Measurements from ENCODE around the gene CRTC1.

The CRTC1 gene

DNA sequence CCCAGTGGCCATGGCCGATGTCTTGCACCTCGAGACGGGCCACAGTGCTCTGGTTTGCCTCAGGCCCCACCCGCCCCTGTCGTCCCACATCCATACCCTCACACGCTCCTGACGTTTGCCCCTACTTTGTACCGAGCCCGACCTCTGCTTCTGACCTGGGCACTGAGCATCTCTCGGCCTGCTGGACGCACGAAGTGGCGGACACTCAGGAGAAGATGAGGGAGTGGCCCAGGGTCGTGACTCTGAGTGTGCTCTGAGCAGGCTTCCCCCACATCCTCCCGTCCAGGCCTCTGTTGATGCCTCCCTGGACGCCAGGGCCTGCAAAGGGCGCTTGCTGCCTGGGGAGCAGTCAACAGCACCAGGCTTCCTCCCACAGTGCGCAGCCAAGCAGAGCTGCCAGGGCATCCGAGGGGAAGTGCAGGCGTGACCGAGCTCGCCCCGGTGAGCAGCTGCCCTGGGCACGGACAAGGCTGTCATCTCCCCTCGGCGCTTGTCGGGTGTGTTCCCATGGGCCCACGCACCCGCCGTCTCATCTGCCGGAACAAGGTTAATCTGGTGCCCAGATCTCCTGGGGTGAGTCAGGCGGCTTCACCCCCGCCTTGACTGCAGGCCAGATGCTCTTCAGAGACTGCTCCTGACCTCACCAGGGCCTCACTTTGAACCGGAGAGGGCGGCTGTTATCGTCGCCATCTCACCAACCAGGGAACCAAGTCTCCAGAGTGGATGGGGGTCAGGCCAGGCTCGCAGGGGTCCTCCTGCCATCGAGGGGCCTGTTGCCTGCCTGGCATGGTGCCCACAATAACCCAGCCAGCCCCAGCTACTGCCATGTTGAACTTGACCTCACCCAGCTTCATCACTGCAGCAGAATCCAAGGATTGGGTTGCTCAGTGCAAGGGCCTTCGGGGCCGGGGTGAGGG is 80.5 kb downstream of the CRTC1 start:
- no peak for DNase-seq (ENCODE audit: low read depth)
- no peak overlapping the region for H3K4me3 ChIP-seq (ENCODE audit: control insufficient read depth, low read depth, low read length)
- TF ChIP-seq, protein P1, sequence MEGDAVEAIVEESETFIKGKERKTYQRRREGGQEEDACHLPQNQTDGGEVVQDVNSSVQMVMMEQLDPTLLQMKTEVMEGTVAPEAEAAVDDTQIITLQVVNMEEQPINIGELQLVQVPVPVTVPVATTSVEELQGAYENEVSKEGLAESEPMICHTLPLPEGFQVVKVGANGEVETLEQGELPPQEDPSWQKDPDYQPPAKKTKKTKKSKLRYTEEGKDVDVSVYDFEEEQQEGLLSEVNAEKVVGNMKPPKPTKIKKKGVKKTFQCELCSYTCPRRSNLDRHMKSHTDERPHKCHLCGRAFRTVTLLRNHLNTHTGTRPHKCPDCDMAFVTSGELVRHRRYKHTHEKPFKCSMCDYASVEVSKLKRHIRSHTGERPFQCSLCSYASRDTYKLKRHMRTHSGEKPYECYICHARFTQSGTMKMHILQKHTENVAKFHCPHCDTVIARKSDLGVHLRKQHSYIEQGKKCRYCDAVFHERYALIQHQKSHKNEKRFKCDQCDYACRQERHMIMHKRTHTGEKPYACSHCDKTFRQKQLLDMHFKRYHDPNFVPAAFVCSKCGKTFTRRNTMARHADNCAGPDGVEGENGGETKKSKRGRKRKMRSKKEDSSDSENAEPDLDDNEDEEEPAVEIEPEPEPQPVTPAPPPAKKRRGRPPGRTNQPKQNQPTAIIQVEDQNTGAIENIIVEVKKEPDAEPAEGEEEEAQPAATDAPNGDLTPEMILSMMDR (IDR thresholded peaks at IDR 0.05; ENCODE audit: control insufficient read depth, insufficient read depth, low read depth, low read length, missing control alignments): no peak

DNA sequence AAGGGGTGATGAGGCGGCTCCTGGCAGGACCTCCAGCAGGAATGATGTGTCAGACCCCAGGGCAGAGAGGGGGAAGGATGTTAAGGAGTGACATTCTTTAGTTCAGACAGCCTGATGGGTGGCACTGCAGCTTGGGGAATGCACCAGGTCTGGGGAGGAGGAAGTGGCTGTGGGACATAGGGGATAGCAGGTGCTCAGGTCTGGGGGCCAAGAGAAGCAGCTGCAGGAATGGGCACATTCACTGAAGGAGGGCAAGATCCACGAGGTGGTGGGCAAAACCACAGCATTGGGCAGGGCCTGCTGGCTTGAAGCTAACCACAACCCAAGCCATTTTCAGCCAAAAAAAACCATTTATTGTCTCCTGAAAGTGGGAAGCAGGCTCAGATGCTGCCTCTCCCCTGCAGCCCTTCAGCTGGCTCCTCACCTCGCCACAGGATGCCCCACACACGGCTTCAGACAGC is 81.1 kb downstream of the CRTC1 start:
- TF ChIP-seq, protein P1 (IDR thresholded peaks at IDR 0.05; ENCODE audit: control insufficient read depth, insufficient read depth, low read depth, low read length, missing control alignments): no peak
- no peak for DNase-seq (ENCODE audit: low read depth)
- no peak overlapping the region for H3K4me3 ChIP-seq (ENCODE audit: control insufficient read depth, low read depth, low read length)

DNA sequence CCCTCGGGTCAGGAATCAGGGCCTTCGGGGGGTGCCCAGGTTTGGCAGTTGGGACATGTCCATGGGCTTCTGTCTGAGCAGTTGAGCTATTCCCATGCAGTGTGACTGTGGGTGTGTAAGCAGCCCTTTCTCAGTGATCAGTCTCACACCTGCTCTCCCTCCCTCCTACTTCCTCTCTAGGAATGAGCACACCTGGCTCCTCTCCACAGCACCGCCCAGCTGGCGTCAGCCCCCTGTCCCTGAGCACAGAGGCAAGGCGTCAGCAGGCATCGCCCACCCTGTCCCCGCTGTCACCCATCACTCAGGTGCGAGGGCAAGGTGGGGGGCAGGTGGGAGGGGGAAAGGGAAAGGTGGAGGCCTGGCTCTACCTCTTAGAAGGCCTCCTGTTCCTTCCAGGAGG is 81.7 kb downstream of the CRTC1 start:
- TF ChIP-seq, protein P1 (IDR thresholded peaks at IDR 0.05; ENCODE audit: control insufficient read depth, insufficient read depth, low read depth, low read length, missing control alignments): no peak
- H3K4me3 ChIP-seq (ENCODE audit: control insufficient read depth, low read depth, low read length): no peak overlapping the region
- no peak for DNase-seq (ENCODE audit: low read depth)

DNA sequence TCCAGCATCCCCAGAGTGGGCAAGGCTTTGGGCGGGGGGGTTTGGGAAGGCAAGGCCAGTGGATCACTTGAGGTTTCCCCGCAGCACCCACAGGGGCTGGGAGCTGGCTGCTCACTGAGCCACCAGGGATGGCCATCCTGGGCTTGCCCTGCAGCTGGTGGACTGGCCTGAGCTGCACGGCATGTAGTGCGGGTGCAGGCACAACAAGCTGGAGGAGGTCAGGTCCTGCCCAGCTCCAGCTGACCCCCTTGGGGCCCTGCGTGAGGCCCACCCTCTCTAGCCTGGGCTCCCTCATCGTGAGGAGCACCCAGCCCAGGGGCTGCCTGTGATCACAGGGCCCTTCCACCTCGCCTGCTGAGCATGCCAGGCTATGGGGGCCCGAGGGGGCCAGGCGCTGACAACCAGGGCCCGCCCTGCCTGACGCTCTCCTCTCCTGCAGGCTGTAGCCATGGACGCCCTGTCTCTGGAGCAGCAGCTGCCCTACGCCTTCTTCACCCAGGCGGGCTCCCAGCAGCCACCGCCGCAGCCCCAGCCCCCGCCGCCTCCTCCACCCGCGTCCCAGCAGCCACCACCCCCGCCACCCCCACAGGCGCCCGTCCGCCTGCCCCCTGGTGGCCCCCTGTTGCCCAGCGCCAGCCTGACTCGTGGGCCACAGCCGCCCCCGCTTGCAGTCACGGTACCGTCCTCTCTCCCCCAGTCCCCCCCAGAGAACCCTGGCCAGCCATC is 84.7 kb downstream of the CRTC1 start:
- DNase-seq (ENCODE audit: low read depth): no peak
- TF ChIP-seq, protein P1 (IDR thresholded peaks at IDR 0.05; ENCODE audit: control insufficient read depth, insufficient read depth, low read depth, low read length, missing control alignments): no peak
- no peak overlapping the region for H3K4me3 ChIP-seq (ENCODE audit: control insufficient read depth, low read depth, low read length)

DNA sequence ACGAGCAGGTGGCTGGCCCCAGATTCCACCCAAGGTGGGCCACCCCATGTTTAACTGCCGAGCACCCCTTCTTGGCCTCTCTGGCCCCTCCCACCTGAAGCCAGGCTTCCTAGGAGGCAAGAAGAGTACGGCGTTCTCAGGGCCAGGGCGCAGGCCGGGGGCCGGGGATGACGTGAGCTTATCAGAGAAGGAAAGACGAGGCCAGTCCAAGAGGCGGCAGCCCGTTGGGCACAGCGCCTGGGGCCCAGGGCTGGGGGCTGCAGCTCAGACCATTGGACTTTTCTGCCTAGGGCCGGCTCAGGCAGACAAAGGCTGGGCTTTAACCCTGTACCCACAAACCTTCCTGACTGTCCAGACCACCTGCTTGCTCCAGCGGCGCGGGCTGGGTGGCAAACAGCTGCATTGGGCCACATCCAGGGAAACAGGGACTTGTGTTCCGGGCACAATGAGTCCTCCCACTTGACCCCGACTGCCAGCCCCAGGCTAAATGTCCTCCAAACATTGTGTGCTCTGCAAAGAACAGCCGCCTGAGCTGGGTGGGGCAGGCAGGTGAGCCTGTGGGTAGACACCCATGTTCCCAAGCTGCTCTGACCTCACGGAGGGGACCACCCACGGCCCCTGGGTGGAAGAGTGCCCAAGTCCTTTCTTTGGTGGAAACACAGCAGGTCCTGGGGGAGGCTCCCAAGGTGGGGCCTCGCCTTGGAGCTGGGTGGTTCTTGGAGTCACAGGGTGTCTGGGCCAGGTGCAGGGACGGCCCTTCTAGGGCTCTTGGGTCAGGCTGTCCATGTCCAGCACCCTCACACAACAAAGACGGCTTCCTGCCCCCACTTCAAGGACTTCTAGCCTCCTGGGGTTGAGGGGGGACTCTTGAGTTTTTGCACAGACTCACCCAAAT is 85.8 kb downstream of the CRTC1 start:
- TF ChIP-seq, protein P1 (IDR thresholded peaks at IDR 0.05; ENCODE audit: control insufficient read depth, insufficient read depth, low read depth, low read length, missing control alignments): no peak
- DNase-seq (ENCODE audit: low read depth): no peak
- no peak overlapping the region for H3K4me3 ChIP-seq (ENCODE audit: control insufficient read depth, low read depth, low read length)

DNA sequence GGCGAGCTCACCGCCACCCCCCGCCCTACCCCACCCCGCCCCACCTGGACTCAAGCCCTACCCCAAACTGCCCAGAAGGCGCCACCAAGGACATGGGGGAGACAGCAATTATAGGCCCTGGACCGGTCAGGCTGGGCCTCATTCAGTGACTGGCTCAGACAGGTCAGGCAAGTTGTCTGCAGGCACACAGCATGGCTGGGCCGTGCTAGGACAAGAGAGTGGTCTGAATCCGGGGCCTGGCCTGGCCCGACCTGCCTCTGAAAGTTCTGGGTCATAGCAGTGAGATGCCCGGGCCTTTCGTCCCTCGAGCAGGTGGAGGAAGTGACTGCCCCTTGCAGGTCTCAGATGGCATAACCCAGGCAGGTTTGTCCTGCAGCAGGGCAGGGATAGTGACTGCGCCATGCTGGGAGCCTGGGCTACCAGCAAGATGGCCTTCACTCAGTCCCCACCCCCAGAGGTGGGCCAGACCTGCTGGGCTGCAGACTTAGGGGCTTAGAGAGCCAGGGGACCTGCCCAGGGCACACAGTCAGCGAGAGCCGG is 86.6 kb downstream of the CRTC1 start:
- no peak overlapping the region for H3K4me3 ChIP-seq (ENCODE audit: control insufficient read depth, low read depth, low read length)
- TF ChIP-seq, protein P1 (IDR thresholded peaks at IDR 0.05; ENCODE audit: control insufficient read depth, insufficient read depth, low read depth, low read length, missing control alignments): no peak
- no peak for DNase-seq (ENCODE audit: low read depth)
